GM12873 (cell line): ENCODE results near the gene PES1.

ENCODE experiments used
- CTCF ChIP-seq: IDR thresholded peaks from 2 replicates; pipeline ENCODE4 v1.5.1; 2012; ENCODE audit warnings: low read depth, mild to moderate bottlenecking, moderate library complexity, low read length, control low read depth; ENCODE audit not compliant: insufficient read depth; ENCODE audit errors: missing control alignments

PES1 gene

GRCh38 chr22:30539368-30539767, 52.3 kb downstream of the PES1 start:
- no peak for TF ChIP-seq CTCF

- TF ChIP-seq CTCF: no peak
Measured at GRCh38 chr22:30538280-30538679, 53.4 kb downstream of the PES1 start.

- no peak for TF ChIP-seq CTCF
Measured at GRCh38 chr22:30537083-30537731, 54.5 kb downstream of the PES1 start.

- no peak for TF ChIP-seq CTCF
Measured at GRCh38 chr22:30535182-30535581, 56.5 kb downstream of the PES1 start.

GRCh38 chr22:30531651-30532608, 59.8 kb downstream of the PES1 start:
- no peak for TF ChIP-seq CTCF

GRCh38 chr22:30526656-30527055, 65.1 kb downstream of the PES1 start:
- no peak for TF ChIP-seq CTCF
